M059J (cell line): ENCODE measurements around the gene CDCP1. TPM values are rescaled to one million over a fixed set of nuclear protein-coding genes. Genes with fewer than 3 reads are reported as not detected.
"Not testable (repeated sequence)": the region's sequence is repeated elsewhere in the genome, so short reads cannot be mapped to it uniquely, and the experiment has no call there.

ENCODE experiments used
- DNase-seq: peaks from one replicate; pipeline ENCODE4 v3.0.0-alpha.2; 2012; ENCODE audit warnings: low read depth
- total RNA-seq: library from RNA; depleted of rRNA; stranded (reverse); fragments of >200 nt; shearing (Covaris generic); gene quantifications from 2 replicates; pipeline ENCODE4 v1.2.3, GENCODE V29; 2014; rRNA removed

CDCP1 gene
- total RNA-seq, 1 experiment from 2014 or later = 33.5 TPM

- DNase-seq = peak; percentile 55
These were observed 89.4 kb downstream of the CDCP1 start for GRCh38 chr3:45056608-45057301.

GRCh38 chr3:45055411-45056143, 90.6 kb downstream of the CDCP1 start:
- peak; percentile 85 for DNase-seq

- DNase-seq = peak; percentile 85
These were observed 91.2 kb downstream of the CDCP1 start for GRCh38 chr3:45055032-45055410.

- DNase-seq = peak; percentile 52
These were observed 91.9 kb downstream of the CDCP1 start for GRCh38 chr3:45054196-45054857.

- DNase-seq = not testable (repeated sequence)
These were observed 92.4 kb downstream of the CDCP1 start for GRCh38 chr3:45053805-45054195.

GRCh38 chr3:45051685-45052084, 94.5 kb downstream of the CDCP1 start:
- no peak for DNase-seq

- no peak for DNase-seq
These were observed 96.4 kb downstream of the CDCP1 start for GRCh38 chr3:45049807-45050206.

- DNase-seq = peak; percentile 61
These were observed 97.9 kb downstream of the CDCP1 start for GRCh38 chr3:45048244-45048643.

GRCh38 chr3:45043728-45044299, 102.4 kb downstream of the CDCP1 start:
- peak; percentile 94 for DNase-seq

- no peak for DNase-seq
These were observed 104.0 kb downstream of the CDCP1 start for GRCh38 chr3:45042162-45042561.

- DNase-seq = no peak
These were observed 104.5 kb downstream of the CDCP1 start for GRCh38 chr3:45041666-45042065.

- peak; percentile 92 for DNase-seq
These were observed 108.3 kb downstream of the CDCP1 start for GRCh38 chr3:45037720-45038455.

GRCh38 chr3:45035441-45036301, 110.5 kb downstream of the CDCP1 start:
- no peak for DNase-seq

- peak; percentile 46 for DNase-seq
These were observed 111.4 kb downstream of the CDCP1 start for GRCh38 chr3:45034612-45035252.

- DNase-seq = no peak
These were observed 112.4 kb downstream of the CDCP1 start for GRCh38 chr3:45033791-45034190.

Other genes with a start within 250 kb of the CDCP1 start
- gene ZDHHC3, start 170.2 kb downstream of the CDCP1 start, total RNA-seq = 56.7 and 58.1 TPM in 2 replicates
- gene EXOSC7, start 170.1 kb downstream of the CDCP1 start, total RNA-seq = 43.4 and 45.1 TPM in 2 replicates
- 2.2 TPM in 1 of 2 replicates, not detected in the other for gene CLEC3B, start 120.1 kb downstream of the CDCP1 start, total RNA-seq
- gene TMEM158, start 79.9 kb upstream of the CDCP1 start, total RNA-seq = 191 and 272 TPM in 2 replicates
- 9.9 and 18.0 TPM in 2 replicates for gene LARS2, start 242.2 kb upstream of the CDCP1 start, total RNA-seq